Astrocyte (in vitro differentiated cells and primary cell): ENCODE measurements around the gene PEA15. TPM values are rescaled to one million over a fixed set of nuclear protein-coding genes. Genes with fewer than 3 reads are reported as not detected.

Experiments used
- DNase-seq: peaks from one replicate; pipeline ENCODE4 v3.0.0-alpha.2; 2010; ENCODE audit warnings: low read depth
- FAIRE-seq: peaks from 2 replicates; lab custom pipeline; 2011; peaks lifted over from hg19 to GRCh38; lab: Jason Lieb, UNC
- H2AFZ ChIP-seq: 2 replicates; pipeline ENCODE4 v1.6.0; 2012; ENCODE audit warnings: low read depth, low read length, inconsistent platforms
- H3K27ac ChIP-seq: 2 replicates; pipeline ENCODE4 v1.5.1; 2011; ENCODE audit warnings: low read depth, low read length, inconsistent platforms
- H3K27me3 ChIP-seq: 2 replicates; pipeline ENCODE4 v1.6.0; 2011; ENCODE audit warnings: low read length, inconsistent platforms; ENCODE audit not compliant: insufficient read depth
- H3K36me3 ChIP-seq: 2 replicates; pipeline ENCODE4 v1.5.1; 2011; ENCODE audit warnings: low read length, inconsistent platforms; ENCODE audit not compliant: insufficient read depth
- H3K4me1 ChIP-seq: 2 replicates; pipeline ENCODE4 v1.5.1; 2011; ENCODE audit warnings: low read length, inconsistent platforms; ENCODE audit not compliant: insufficient read depth
- H3K4me2 ChIP-seq: 2 replicates; pipeline ENCODE4 v1.6.0; 2012; ENCODE audit warnings: low read length, inconsistent platforms
- H3K4me3 ChIP-seq: 2 replicates; pipeline ENCODE4 v1.5.1; 2011; ENCODE audit warnings: low read depth, mild to moderate bottlenecking, low read length, inconsistent platforms; ENCODE audit not compliant: insufficient read depth
- H3K79me2 ChIP-seq: 2 replicates; pipeline ENCODE4 v1.6.0; 2012; ENCODE audit warnings: mild to moderate bottlenecking, low read length, inconsistent platforms; ENCODE audit not compliant: insufficient read depth
- H3K9ac ChIP-seq: 2 replicates; pipeline ENCODE4 v1.6.0; 2012; ENCODE audit warnings: mild to moderate bottlenecking, low read length, inconsistent platforms
- H3K9me3 ChIP-seq: 2 replicates; pipeline ENCODE4 v1.5.1; 2012; ENCODE audit warnings: low read depth, mild to moderate bottlenecking, low read length, inconsistent platforms; ENCODE audit not compliant: insufficient read depth
- H4K20me1 ChIP-seq: 2 replicates; pipeline ENCODE4 v1.6.0; 2012; ENCODE audit warnings: low read length, inconsistent platforms; ENCODE audit not compliant: insufficient read depth
- H3K27ac Mint-ChIP-seq: one replicate; pipeline ENCODE4 v1.8.0; 2021; ENCODE audit warnings: mild to moderate bottlenecking, mixed read lengths; ENCODE audit not compliant: unreplicated experiment
- H3K27me3 Mint-ChIP-seq: one replicate; pipeline ENCODE4 v1.8.0; 2021; ENCODE audit warnings: low read depth, mixed read lengths; ENCODE audit not compliant: unreplicated experiment
- H3K36me3 Mint-ChIP-seq: one replicate; pipeline ENCODE4 v1.8.0; 2021; ENCODE audit warnings: low read depth, mixed read lengths; ENCODE audit not compliant: unreplicated experiment
- H3K4me1 Mint-ChIP-seq: one replicate; pipeline ENCODE4 v1.8.0; 2021; ENCODE audit warnings: low read depth, mixed read lengths; ENCODE audit not compliant: unreplicated experiment
- H3K4me3 Mint-ChIP-seq: one replicate; pipeline ENCODE4 v1.8.0; 2021; ENCODE audit warnings: mild to moderate bottlenecking, moderate library complexity, mixed read lengths; ENCODE audit not compliant: unreplicated experiment
- H3K9me3 Mint-ChIP-seq: one replicate; pipeline ENCODE4 v1.8.0; 2021; ENCODE audit warnings: mild to moderate bottlenecking, mixed read lengths; ENCODE audit not compliant: unreplicated experiment
- CTCF ChIP-seq: IDR thresholded peaks from 2 replicates; pipeline ENCODE4 v1.5.1; 2011; ENCODE audit warnings: low read depth, mild to moderate bottlenecking, inconsistent platforms, low read length, moderate library complexity; ENCODE audit not compliant: insufficient read depth
- EZH2 ChIP-seq: IDR thresholded peaks from 2 replicates; pipeline ENCODE4 v1.6.1; 2012; ENCODE audit warnings: mild to moderate bottlenecking, low read length, inconsistent platforms; ENCODE audit not compliant: insufficient read depth
- total RNA-seq: library from RNA; stranded (reverse); gene quantifications from 2 replicates; pipeline ENCODE4 v1.2.1, GENCODE V29; 2021

PEA15 gene
- total RNA-seq, 1 donor from 2014 or later = 470 TPM

- Histone ChIP-seq H3K4me2 (peak within 1 kb of the TSS; percentile 93), H3K4me3 (peak within 1 kb of the TSS; percentile 92), H3K9me3 (no peaks in the 10 kb centered on the region), H3K79me2 (peaks cover 39% of the 10 kb centered on the region), H3K36me3 (no peaks in the 10 kb centered on the region), H4K20me1 (peaks cover 34% of the 10 kb centered on the region), H2AFZ (peak within 1 kb of the TSS; percentile 89), H3K27ac (peak within 1 kb of the TSS; percentile 99), H3K4me1 (peaks cover 16% of the 10 kb centered on the region), H3K9ac (peak within 1 kb of the TSS; percentile 99), H3K27me3 (no peaks in the 10 kb centered on the region)
- Mint-ChIP-seq H3K27me3 (peaks cover 2% of the 10 kb centered on the region), H3K9me3 (no peaks in the 10 kb centered on the region), H3K4me1 (peaks cover 26% of the 10 kb centered on the region), H3K27ac (peak within 1 kb of the TSS; percentile 100), H3K36me3 (no peaks in the 10 kb centered on the region), H3K4me3 (peak within 1 kb of the TSS; percentile 100)
- TF ChIP-seq CTCF = no peak
- peak; percentile 91 for DNase-seq
- no peak for FAIRE-seq
These were observed 57.0 kb downstream of the PEA15 start, which contains the start of gene DCAF8 for GRCh38 chr1:160261893-160262794. Gene DCAF8 (minus strand): TSS chr1:160262549. CDS start chr1:160244008, 18,541 bp downstream.

GRCh38 chr1:160264795-160265307, 59.7 kb downstream of the PEA15 start:
- H3K4me2 ChIP-seq = no peak overlapping the region
- H4K20me1 ChIP-seq = peaks cover 9% of the 10 kb centered on the region
- no peak overlapping the region for H3K9ac ChIP-seq
- H3K36me3 ChIP-seq = no peaks in the 10 kb centered on the region
- Mint-ChIP-seq H3K4me1 (peaks cover 10% of the 10 kb centered on the region), H3K4me3 (no peak overlapping the region), H3K27ac (no peak overlapping the region), H3K27me3 (peaks cover 2% of the 10 kb centered on the region), H3K36me3 (no peaks in the 10 kb centered on the region), H3K9me3 (no peaks in the 10 kb centered on the region)
- H3K79me2 ChIP-seq = peaks cover 13% of the 10 kb centered on the region
- H3K4me3 ChIP-seq = no peak overlapping the region
- DNase-seq = no peak
- TF ChIP-seq CTCF = no peak
- TF ChIP-seq EZH2 = no peak
- no peak for FAIRE-seq
- no peak overlapping the region for H2AFZ ChIP-seq
- no peaks in the 10 kb centered on the region for H3K9me3 ChIP-seq
- H3K27ac ChIP-seq = no peak overlapping the region
- no peaks in the 10 kb centered on the region for H3K27me3 ChIP-seq
- peaks cover 11% of the 10 kb centered on the region for H3K4me1 ChIP-seq

Other genes with a start within 250 kb of the PEA15 start
- gene PIGM, start 173.4 kb upstream of the PEA15 start, total RNA-seq = 7.0 and 7.8 TPM in 2 replicates
- 0.27 and 0.29 TPM in 2 replicates for gene KCNJ10, start 135.2 kb upstream of the PEA15 start, total RNA-seq
- gene KCNJ9, start 123.8 kb upstream of the PEA15 start, total RNA-seq = not detected in 2 replicates
- gene IGSF8, start 106.8 kb upstream of the PEA15 start, total RNA-seq = 42.8 and 45.8 TPM in 2 replicates
- 2.5 and 3.5 TPM in 2 replicates for gene ATP1A2, start 89.6 kb upstream of the PEA15 start, total RNA-seq
- gene ATP1A4, start 53.8 kb upstream of the PEA15 start, total RNA-seq = not detected in 2 replicates
- 1.7 and 2.1 TPM in 2 replicates for gene CASQ1, start 14.8 kb upstream of the PEA15 start, total RNA-seq
- 107 and 127 TPM in 2 replicates for gene DCAF8, start 57.2 kb downstream of the PEA15 start, total RNA-seq
- 59.2 and 64.2 TPM in 2 replicates for gene PEX19, start 79.7 kb downstream of the PEA15 start, total RNA-seq
- gene COPA, start 137.9 kb downstream of the PEA15 start, total RNA-seq = 281 and 305 TPM in 2 replicates
- gene NCSTN, start 138.0 kb downstream of the PEA15 start, total RNA-seq = 171 and 187 TPM in 2 replicates
- 0.55 and 0.70 TPM in 2 replicates for gene NHLH1, start 161.7 kb downstream of the PEA15 start, total RNA-seq
- 25.5 and 26.1 TPM in 2 replicates for gene VANGL2, start 195.2 kb downstream of the PEA15 start, total RNA-seq